HepG2 (cell line): ENCODE results near the gene CHST12. TPM values are rescaled to one million over a fixed set of nuclear protein-coding genes. Genes with fewer than 3 reads are reported as not detected.

Source experiments
- ASH2L ChIP-seq: fragments of 300-600, 200-600 bp; sonication (generic); IDR thresholded peaks from 2 replicates; pipeline ENCODE4 v1.7.0; 2017; ENCODE audit warnings: low read depth, mild to moderate bottlenecking, moderate library complexity, mixed read lengths, low read length; ENCODE audit not compliant: insufficient read length
- ISL2 ChIP-seq: sonication (generic); formaldehyde crosslinking; IDR thresholded peaks from 2 replicates; pipeline ENCODE4 v1.5.0; 2020; ENCODE audit warnings: missing genetic modification reagents
- MEIS1 ChIP-seq: sonication (generic); formaldehyde crosslinking; IDR thresholded peaks from 2 replicates; pipeline ENCODE4 v1.9.0; 2021; ENCODE audit warnings: mild to moderate bottlenecking, missing genetic modification reagents, moderate library complexity, borderline replicate concordance
- PTBP1 ChIP-seq: fragments of 200-400 bp; formaldehyde crosslinking; IDR thresholded peaks from 2 replicates; pipeline ENCODE4 v1.6.1; 2018; ENCODE audit warnings: low read length, low read depth; ENCODE audit not compliant: poor library complexity, severe bottlenecking
- REPIN1 ChIP-seq: sonication (generic); formaldehyde crosslinking; IDR thresholded peaks from 2 replicates; pipeline ENCODE4 v1.8.0; 2022; ENCODE audit warnings: missing genetic modification reagents, low read depth, mild to moderate bottlenecking, borderline replicate concordance
- SALL1 ChIP-seq: sonication (generic); formaldehyde crosslinking; IDR thresholded peaks from 2 replicates; pipeline ENCODE4 v1.8.0; 2022; ENCODE audit warnings: mild to moderate bottlenecking, missing genetic modification reagents
- SMC3 ChIP-seq: IDR thresholded peaks from 2 replicates; pipeline ENCODE4 v1.6.1; 2011; ENCODE audit warnings: low read length, improper control_type of control experiment
- ZNF354B ChIP-seq: sonication (generic); formaldehyde crosslinking; IDR thresholded peaks from 2 replicates; pipeline ENCODE4 v1.8.0; 2022; ENCODE audit warnings: mild to moderate bottlenecking, missing genetic modification reagents
- ZNF556 ChIP-seq: sonication (generic); formaldehyde crosslinking; IDR thresholded peaks from 2 replicates; pipeline ENCODE4 v1.4.0; 2020; ENCODE audit warnings: mild to moderate bottlenecking, missing genetic modification reagents, borderline replicate concordance
- polyA plus RNA-seq, 8 experiments: library from polyadenylated mRNA; depleted of rRNA in 3 of 8; stranded (reverse) in 7 of 8; unstranded in 1 of 8; fragments of >200 nt; fragmentation: Illumina TruSeq in 4 of 8; extraction: Trizol in 4 of 8; gene quantifications; 2 replicates each; pipeline versions ENCODE4 v1.2.1 to v1.2.3, GENCODE V29; 2011 to 2016; ENCODE audit warnings: low read depth in 4 of 8, missing spikeins in 1 of 8, mixed read lengths in 1 of 8; ENCODE audit not compliant: insufficient read depth in 1 of 8
- total RNA-seq, 5 experiments: library from RNA; depleted of rRNA; stranded (reverse); fragments of >200 nt; fragmentation: Illumina TruSeq; extraction: Trizol; gene quantifications; 2 replicates each; pipeline ENCODE4 v1.2.3, GENCODE V29; 2016; ENCODE audit warnings: low read depth in 1 of 5
- TF ChIP-seq, protein P1 (sequence below): sonication (generic); formaldehyde crosslinking; IDR thresholded peaks from 2 replicates; pipeline ENCODE4 v1.5.1; 2020; ENCODE audit warnings: missing genetic modification reagents, mild to moderate bottlenecking, borderline replicate concordance
- TF ChIP-seq, protein P2 (sequence below): sonication (generic); formaldehyde crosslinking; IDR thresholded peaks from 2 replicates; pipeline ENCODE4 v1.5.0; 2020; ENCODE audit warnings: mild to moderate bottlenecking, missing genetic modification reagents
- TF ChIP-seq, protein P3 (sequence below): sonication (generic); formaldehyde crosslinking; IDR thresholded peaks from 2 replicates; pipeline ENCODE4 v1.4.0; 2020; ENCODE audit warnings: mild to moderate bottlenecking, missing genetic modification reagents
- TF ChIP-seq, protein P4 (sequence below): sonication (generic); formaldehyde crosslinking; IDR thresholded peaks from 2 replicates; pipeline ENCODE4 v1.5.1; 2020; ENCODE audit warnings: mild to moderate bottlenecking, missing genetic modification reagents, borderline replicate concordance
- TF ChIP-seq, protein P5 (sequence below): sonication (generic); formaldehyde crosslinking; IDR thresholded peaks from 2 replicates; pipeline ENCODE4 v1.4.0; 2020; ENCODE audit warnings: mild to moderate bottlenecking, missing genetic modification reagents

The CHST12 gene
- total and polyA plus RNA-seq, 2 of the 13 experiments (the other 11 are each of a cell fraction or from before 2014, with no cell fraction given): 6.4 to 15.8 TPM

DNA sequence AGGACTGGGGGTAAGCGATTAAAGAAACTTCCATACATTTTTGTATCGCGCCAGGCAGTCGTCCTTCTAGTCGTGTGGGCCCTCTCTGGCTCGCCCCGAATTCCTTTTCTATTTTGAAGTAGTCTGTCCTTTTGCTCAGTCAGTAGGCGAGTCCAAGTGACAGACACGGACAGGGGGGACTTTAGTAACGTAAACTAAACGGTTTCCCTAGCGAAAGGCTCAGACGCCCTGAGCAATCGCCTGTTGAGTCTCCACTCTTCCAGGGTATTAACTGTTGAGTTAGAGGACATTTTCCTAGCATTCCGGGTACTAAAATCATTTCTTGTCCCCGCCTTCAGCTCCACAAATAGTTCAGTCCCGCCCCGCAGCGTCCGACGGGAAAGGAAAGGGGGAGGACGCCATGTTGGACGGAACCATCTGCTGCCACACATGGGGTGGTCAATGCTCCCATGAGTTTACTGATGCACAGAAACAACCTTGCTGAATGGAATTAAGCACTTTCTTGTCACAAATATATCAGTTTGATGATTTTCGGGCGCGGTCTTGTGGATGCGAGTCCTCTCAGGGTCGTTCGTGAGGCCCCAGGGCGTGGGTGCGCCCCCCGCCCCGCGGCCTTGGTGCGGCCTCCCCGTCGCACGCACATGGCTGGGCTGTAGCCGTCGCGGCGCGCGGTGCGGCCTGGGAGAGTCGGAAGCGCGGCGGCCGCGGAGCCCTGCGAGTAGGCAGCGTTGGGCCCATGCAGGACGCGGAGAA, 49.0 kb upstream of the CHST12 start, which contains the start of gene EIF3B (continued):
- TF ChIP-seq, protein P1, sequence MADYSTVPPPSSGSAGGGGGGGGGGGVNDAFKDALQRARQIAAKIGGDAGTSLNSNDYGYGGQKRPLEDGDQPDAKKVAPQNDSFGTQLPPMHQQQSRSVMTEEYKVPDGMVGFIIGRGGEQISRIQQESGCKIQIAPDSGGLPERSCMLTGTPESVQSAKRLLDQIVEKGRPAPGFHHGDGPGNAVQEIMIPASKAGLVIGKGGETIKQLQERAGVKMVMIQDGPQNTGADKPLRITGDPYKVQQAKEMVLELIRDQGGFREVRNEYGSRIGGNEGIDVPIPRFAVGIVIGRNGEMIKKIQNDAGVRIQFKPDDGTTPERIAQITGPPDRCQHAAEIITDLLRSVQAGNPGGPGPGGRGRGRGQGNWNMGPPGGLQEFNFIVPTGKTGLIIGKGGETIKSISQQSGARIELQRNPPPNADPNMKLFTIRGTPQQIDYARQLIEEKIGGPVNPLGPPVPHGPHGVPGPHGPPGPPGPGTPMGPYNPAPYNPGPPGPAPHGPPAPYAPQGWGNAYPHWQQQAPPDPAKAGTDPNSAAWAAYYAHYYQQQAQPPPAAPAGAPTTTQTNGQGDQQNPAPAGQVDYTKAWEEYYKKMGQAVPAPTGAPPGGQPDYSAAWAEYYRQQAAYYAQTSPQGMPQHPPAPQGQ: no peak
- TF ChIP-seq ASH2L (peak; percentile 71), ZNF354B (CRISPR knock-in tag) (no peak), PTBP1 (no peak), ISL2 (CRISPR knock-in tag) (no peak), REPIN1 (no peak), MEIS1 (CRISPR knock-in tag) (no peak), SALL1 (CRISPR knock-in tag) (peak; percentile 77), ZNF556 (CRISPR knock-in tag) (no peak), SMC3 (no peak)
- TF ChIP-seq, protein P2, sequence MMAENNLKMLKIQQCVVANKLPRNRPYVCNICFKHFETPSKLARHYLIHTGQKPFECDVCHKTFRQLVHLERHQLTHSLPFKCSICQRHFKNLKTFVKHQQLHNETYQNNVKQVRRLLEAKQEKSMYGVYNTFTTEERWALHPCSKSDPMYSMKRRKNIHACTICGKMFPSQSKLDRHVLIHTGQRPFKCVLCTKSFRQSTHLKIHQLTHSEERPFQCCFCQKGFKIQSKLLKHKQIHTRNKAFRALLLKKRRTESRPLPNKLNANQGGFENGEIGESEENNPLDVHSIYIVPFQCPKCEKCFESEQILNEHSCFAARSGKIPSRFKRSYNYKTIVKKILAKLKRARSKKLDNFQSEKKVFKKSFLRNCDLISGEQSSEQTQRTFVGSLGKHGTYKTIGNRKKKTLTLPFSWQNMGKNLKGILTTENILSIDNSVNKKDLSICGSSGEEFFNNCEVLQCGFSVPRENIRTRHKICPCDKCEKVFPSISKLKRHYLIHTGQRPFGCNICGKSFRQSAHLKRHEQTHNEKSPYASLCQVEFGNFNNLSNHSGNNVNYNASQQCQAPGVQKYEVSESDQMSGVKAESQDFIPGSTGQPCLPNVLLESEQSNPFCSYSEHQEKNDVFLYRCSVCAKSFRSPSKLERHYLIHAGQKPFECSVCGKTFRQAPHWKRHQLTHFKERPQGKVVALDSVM (CRISPR knock-in tag): no peak
- TF ChIP-seq, protein P3, sequence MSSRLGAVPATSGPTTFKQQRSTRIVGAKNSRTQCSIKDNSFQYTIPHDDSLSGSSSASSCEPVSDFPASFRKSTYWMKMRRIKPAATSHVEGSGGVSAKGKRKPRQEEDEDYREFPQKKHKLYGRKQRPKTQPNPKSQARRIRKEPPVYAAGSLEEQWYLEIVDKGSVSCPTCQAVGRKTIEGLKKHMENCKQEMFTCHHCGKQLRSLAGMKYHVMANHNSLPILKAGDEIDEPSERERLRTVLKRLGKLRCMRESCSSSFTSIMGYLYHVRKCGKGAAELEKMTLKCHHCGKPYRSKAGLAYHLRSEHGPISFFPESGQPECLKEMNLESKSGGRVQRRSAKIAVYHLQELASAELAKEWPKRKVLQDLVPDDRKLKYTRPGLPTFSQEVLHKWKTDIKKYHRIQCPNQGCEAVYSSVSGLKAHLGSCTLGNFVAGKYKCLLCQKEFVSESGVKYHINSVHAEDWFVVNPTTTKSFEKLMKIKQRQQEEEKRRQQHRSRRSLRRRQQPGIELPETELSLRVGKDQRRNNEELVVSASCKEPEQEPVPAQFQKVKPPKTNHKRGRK (CRISPR knock-in tag): no peak
- TF ChIP-seq, protein P4, sequence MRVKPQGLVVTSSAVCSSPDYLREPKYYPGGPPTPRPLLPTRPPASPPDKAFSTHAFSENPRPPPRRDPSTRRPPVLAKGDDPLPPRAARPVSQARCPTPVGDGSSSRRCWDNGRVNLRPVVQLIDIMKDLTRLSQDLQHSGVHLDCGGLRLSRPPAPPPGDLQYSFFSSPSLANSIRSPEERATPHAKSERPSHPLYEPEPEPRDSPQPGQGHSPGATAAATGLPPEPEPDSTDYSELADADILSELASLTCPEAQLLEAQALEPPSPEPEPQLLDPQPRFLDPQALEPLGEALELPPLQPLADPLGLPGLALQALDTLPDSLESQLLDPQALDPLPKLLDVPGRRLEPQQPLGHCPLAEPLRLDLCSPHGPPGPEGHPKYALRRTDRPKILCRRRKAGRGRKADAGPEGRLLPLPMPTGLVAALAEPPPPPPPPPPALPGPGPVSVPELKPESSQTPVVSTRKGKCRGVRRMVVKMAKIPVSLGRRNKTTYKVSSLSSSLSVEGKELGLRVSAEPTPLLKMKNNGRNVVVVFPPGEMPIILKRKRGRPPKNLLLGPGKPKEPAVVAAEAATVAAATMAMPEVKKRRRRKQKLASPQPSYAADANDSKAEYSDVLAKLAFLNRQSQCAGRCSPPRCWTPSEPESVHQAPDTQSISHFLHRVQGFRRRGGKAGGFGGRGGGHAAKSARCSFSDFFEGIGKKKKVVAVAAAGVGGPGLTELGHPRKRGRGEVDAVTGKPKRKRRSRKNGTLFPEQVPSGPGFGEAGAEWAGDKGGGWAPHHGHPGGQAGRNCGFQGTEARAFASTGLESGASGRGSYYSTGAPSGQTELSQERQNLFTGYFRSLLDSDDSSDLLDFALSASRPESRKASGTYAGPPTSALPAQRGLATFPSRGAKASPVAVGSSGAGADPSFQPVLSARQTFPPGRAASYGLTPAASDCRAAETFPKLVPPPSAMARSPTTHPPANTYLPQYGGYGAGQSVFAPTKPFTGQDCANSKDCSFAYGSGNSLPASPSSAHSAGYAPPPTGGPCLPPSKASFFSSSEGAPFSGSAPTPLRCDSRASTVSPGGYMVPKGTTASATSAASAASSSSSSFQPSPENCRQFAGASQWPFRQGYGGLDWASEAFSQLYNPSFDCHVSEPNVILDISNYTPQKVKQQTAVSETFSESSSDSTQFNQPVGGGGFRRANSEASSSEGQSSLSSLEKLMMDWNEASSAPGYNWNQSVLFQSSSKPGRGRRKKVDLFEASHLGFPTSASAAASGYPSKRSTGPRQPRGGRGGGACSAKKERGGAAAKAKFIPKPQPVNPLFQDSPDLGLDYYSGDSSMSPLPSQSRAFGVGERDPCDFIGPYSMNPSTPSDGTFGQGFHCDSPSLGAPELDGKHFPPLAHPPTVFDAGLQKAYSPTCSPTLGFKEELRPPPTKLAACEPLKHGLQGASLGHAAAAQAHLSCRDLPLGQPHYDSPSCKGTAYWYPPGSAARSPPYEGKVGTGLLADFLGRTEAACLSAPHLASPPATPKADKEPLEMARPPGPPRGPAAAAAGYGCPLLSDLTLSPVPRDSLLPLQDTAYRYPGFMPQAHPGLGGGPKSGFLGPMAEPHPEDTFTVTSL (CRISPR knock-in tag): no peak
- TF ChIP-seq, protein P5, sequence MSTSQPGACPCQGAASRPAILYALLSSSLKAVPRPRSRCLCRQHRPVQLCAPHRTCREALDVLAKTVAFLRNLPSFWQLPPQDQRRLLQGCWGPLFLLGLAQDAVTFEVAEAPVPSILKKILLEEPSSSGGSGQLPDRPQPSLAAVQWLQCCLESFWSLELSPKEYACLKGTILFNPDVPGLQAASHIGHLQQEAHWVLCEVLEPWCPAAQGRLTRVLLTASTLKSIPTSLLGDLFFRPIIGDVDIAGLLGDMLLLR: peak; percentile 15; the same call in 1 of the 2 replicates
